Kasumi-1 (cell line): ENCODE results near the gene OOSP3.
"Not testable (repeated sequence)": the region's sequence is repeated elsewhere in the genome, so short reads cannot be mapped to it uniquely, and the experiment has no call there.

ENCODE experiments used
- DNase-seq, 2 experiments: peaks; one replicate each; lab custom pipeline; 2025; lab: John Stamatoyannopoulos, UW

Gene OOSP3, protein sequence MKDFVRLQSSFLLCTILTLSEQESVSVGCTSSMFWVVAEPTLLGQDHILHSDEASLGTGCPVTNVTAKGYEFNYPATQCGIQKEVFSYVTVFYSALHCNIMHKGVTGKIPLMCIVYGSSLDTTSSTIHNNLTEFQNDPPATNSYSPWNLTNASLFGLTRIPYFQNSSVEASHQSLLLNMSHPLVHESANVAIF

GRCh38 chr11:59878575-59878974 is at the start of gene OOSP3:
OOSP3 (plus strand) TSS chr11:59878782; CDS start chr11:59878809, 27 bp downstream.
- no peak for DNase-seq

DNA sequence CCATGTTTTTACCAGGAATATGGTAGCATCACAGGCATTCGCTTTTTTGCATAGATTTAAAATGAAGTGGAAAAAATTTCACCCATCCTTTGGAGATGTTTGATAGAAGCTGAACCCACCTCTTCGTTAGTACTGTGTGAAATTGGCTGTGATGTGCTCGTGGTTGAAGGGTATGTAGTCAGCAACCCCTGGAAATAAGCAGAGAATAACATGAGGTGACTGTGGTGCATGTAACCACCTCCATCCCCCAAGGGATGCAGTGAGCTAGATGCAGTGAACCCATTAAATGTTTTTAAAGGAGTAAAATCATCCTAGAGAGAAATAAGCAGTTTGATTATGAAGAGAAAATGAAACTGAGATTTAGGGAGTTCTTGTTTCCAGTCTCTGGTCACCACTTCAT is 49.2 kb upstream of the OOSP3 start:
- DNase-seq, result no peak

- peak; percentile 9 to 18 for DNase-seq
These were observed 45.0 kb upstream of the OOSP3 start for GRCh38 chr11:59833602-59834001.

GRCh38 chr11:59839615-59840014 is 39.0 kb upstream of the OOSP3 start:
- no peak for DNase-seq

- DNase-seq, result no peak
These were observed 37.1 kb upstream of the OOSP3 start for GRCh38 chr11:59841514-59841913.

- no peak for DNase-seq
These were observed 36.3 kb upstream of the OOSP3 start for GRCh38 chr11:59842316-59842715.

DNA sequence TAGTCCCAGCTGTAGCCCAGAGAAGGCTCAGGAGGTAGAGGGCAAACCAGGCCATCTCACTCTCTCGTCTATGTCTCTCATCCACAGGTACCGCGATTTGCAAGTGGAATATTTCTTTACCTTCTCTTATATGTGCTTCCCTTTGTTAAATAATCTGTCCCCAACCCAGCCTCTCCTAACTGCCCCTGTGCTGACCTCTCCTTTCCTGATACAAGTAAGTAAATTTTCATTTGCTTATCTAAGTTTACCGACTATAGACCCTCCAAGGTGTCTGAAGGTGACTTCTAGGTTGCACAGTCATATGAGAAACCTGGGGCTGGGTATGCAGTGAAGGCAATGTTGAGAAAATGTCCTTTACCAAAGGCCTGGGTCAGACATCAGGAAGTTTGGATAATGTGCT is 33.2 kb upstream of the OOSP3 start, which contains the start of gene CBLIF:
TSS of gene CBLIF (minus strand) at position 101 of the 400 bp plus-strand sequence. CDS start at position 55, 46 bp downstream.
- no peak for DNase-seq

DNA sequence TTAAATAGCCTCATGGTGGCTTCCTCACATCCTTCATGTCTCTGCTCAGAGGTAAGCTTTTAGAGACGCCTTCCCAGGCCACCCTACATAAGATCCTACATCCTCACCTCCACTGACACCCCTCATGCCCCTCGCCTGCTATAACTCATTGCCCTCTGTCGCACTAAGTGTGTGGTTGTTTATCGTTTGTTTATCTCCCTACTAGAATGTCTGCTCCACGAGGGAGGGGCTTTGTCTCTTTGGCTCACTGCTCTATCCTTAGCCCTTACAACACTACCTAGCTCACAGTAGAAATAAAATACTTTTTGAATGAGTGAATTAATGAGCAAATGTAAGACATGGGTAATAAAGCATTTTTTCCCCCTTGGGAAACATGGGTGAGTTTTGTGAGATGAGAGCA is 32.0 kb upstream of the OOSP3 start:
- DNase-seq, result no peak

GRCh38 chr11:59847626-59848025 is 31.0 kb upstream of the OOSP3 start:
- no peak for DNase-seq

DNA sequence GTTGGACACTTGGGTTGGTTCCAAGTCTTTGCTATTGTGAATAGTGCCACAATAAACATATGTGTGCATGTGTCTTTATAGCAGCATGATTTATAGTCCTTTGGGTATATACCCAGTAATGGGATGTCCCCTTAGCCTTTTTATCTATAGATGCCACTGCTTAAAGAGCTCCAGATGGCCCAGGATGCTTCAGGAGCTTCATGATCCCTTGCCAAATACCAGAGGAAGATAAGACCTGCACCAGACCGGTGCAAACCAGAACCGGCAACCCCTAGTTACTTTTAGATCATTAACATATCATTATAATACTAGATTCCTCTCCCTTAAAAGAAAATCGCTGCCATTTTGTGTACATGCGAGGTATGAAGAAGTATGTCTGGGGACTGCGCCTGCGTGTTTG is 30.1 kb upstream of the OOSP3 start:
- not testable (repeated sequence) for DNase-seq

DNA sequence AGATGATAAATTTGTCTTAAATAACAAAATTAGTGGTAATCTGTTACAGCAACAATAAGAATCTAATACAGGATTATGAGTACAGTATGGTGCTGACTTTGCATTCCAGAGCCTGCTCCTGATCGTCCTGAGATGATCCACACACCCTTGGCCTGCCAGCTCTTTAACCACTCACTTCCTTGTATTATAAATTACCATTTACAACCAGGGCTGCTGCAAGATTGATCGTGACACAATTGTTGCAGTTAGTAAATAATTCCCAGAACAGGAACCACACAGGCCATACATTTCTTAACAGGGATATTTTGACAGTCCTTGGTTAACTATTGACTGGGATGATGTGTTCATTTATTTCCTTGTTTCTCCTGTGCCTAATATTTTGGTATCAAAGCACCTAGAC is 29.5 kb upstream of the OOSP3 start:
- no peak for DNase-seq

- DNase-seq, result not testable (repeated sequence)
These were observed 29.0 kb upstream of the OOSP3 start for GRCh38 chr11:59849551-59849950.

DNA sequence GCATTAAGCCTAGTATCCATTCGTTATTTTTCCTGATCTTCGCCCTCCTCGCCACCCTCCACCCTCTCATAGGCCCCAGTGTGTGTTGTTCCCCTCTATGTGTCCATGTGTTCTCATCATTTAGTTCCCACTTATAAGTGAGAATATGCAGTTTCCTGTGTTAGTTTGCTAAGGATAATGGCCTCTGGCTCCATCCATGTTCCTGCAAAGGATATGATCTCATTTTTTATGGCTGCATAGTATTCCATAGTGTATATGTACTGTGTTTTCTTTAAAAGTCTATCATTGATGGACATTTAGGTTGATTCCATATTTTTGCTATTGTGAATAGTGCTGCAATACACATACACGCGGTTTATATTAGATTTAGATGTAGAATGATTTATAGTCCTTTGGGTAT is 27.2 kb upstream of the OOSP3 start:
- DNase-seq, result not testable (repeated sequence)

DNA sequence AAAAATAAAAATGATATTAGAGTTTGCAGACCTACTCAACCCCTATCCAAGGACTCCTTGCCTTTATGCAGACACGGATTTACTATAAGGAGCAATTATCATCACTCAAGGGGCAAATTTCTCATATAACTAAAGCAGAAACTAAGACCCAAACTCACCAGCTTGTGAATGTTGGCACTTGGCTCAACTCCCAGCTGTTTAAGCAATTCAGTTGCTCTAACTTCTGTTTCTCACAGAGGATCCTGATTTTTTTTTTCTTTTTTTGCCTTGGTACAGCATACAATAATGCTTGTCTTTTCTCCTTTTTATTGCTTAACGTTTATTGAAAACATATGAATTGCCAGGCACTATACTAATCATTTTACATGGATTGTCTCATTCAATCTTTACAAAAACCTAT is 23.7 kb upstream of the OOSP3 start:
- peak in 1 of 2 experiments; percentile 1 for DNase-seq

DNA sequence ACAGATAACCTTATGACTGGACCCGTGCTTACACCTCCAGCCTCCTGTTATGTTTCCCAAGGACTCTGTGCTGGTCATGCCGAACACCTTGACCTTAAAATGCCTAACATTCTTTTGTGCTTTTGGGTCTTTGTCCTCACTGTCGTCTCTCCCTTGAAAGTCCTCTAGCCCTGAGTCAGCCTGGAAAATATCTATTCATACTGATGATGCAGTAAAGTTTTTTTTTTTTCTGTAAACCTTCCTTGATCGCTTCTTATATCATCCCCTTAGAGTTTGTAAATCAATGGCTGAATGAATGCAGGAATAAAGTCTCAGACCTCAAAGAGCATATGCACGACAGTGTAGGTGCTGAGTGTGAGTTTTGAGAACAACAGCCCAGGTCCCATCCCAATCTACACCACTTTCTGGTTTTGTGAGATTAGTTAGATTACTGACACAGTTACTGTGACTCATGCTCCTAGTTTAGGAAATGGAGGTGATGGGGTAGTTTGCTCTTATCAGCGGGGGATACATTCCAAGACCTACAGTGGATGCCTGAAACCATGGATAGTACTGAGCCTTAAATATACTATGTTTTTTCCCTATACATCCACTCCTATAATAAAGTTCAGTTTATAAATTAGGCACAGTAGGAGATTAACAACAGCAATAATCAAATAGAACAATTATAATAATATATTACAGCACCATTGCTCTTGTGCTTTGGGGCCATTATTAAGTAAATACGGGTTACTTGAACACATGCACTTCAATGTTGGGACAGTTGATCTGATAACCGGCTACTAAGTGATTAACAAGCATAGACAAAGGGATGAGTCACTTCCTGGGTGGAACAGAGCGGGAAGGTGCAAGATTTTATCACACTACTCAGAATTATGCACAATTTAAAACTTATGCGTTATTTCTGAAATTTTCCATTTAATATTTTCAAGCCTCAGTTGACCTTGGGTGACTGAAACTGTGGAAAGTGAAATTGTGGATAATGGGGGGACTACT is 20.8 kb upstream of the OOSP3 start:
- DNase-seq, result peak; percentile 2 to 10

DNA sequence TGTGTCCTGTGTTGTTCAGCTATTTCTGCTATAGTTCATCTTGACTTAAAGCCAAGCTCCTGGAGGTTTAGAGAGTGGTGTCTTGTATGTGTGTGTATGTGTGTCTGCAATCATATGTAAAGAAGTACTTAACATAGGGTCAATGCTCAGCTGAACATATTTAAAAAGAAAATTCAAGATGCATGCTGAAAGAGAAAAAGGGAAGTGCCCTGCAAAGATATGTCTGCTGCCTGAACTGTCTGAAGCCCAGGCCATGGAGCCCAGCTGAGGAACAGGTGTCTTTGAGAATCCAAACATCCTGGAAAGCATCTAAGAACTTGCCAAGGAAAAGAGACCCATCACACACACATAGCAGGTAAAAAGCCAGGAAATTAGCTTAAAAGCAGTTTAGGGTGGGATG is 18.9 kb upstream of the OOSP3 start:
- DNase-seq, result peak; percentile 20 to 34

DNA sequence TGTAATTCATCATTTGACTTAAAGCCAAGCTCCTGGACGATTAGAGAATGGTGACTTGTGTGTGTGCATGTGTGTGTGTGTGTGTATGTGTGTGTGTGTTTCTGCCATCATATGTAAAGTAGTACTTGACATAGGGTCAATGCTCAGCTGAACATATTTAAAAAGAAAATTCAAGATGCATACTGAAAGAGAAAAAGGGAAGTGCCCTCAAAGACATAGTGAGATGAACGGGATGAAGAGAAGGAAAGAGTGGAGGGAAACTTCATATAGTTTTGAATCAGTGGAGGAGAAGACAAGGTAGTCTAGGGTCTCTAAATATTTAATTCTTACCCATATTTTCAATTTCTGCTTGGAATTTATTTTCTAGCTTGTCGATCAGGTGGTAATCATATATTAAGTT is 16.3 kb upstream of the OOSP3 start:
- DNase-seq, result no peak

- no peak for DNase-seq
These were observed 13.6 kb upstream of the OOSP3 start for GRCh38 chr11:59865031-59865430.

DNA sequence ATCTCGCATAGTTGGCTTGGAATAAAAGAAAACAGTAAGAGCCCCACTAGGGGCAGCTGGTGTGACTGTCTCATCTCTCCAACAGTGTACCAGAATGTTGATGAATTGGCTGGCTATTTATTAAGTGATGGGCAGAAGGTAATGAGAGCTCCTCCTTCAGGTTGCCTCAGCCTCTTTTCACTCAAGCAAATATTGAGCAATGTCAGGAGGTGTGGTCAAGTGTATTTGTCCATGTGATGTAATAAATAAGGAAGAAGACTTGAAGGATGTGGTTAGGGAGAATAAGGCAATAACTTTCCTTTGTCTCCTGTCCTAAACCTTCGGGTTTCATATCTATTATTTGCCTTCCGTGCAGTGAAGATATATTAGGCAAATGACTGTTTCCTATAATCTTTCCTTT is 12.2 kb upstream of the OOSP3 start, which contains the start of gene TCN1:
TSS of gene TCN1 (minus strand) at position 91 of the 400 bp plus-strand sequence. CDS start at position 74, 17 bp downstream.
- peak; percentile 32 to 52 for DNase-seq

GRCh38 chr11:59866836-59867235 is 11.7 kb upstream of the OOSP3 start:
- DNase-seq, result no peak

DNA sequence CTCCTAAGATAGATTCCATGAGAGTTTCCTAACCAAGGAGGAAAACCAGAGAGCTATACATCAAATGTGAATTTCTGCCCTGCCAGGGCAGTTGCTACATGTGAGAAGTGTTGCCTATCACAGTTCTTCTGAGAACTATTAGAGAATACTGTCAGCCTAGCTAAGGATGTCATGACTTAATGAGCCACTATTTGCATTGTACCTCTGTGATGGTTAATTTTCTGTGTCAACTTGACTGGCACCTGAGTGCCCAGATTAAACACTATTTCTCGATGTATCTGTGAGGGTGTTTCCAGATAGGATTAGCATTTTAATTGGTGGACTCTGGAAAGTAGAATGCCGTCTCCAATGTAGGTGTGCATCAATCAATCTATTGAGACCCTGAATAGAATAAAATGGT is 10.6 kb upstream of the OOSP3 start:
- no peak for DNase-seq

- DNase-seq, result no peak
These were observed 6.5 kb upstream of the OOSP3 start for GRCh38 chr11:59872076-59872475.
